SHP77 treated with DMSO at 0.1 percent for 48 hours (cell line): ENCODE data around the gene FOXN3.

Experiments used
- DNase-seq: peaks from one replicate; lab custom pipeline; 2025; lab: John Stamatoyannopoulos, UW

Gene FOXN3

GRCh38 chr14:89382901-89383845 is 33.9 kb downstream of the FOXN3 start:
- DNase-seq, result no peak

- DNase-seq, result no peak
These were observed 34.5 kb downstream of the FOXN3 start for GRCh38 chr14:89382487-89382886.

GRCh38 chr14:89379891-89380820 is 36.9 kb downstream of the FOXN3 start:
- DNase-seq, result no peak

- no peak for DNase-seq
These were observed 38.0 kb downstream of the FOXN3 start for GRCh38 chr14:89379006-89379405.

GRCh38 chr14:89378119-89378518 is 38.9 kb downstream of the FOXN3 start:
- DNase-seq, result no peak

GRCh38 chr14:89377544-89377943 is 39.5 kb downstream of the FOXN3 start:
- no peak for DNase-seq

GRCh38 chr14:89374908-89375307 is 42.1 kb downstream of the FOXN3 start:
- no peak for DNase-seq

GRCh38 chr14:89373185-89373584 is 43.8 kb downstream of the FOXN3 start:
- no peak for DNase-seq

GRCh38 chr14:89372512-89372883 is 44.5 kb downstream of the FOXN3 start:
- no peak for DNase-seq

GRCh38 chr14:89371585-89372511 is 45.2 kb downstream of the FOXN3 start:
- no peak for DNase-seq

- no peak for DNase-seq
These were observed 46.3 kb downstream of the FOXN3 start for GRCh38 chr14:89370781-89371180.

- DNase-seq, result no peak
These were observed 46.7 kb downstream of the FOXN3 start for GRCh38 chr14:89370381-89370780.

- DNase-seq, result no peak
These were observed 47.4 kb downstream of the FOXN3 start for GRCh38 chr14:89369656-89370055.

- DNase-seq, result no peak
These were observed 48.2 kb downstream of the FOXN3 start for GRCh38 chr14:89368490-89369477.

- DNase-seq, result no peak
These were observed 49.3 kb downstream of the FOXN3 start for GRCh38 chr14:89367779-89368120.

GRCh38 chr14:89366864-89367778 is 49.9 kb downstream of the FOXN3 start:
- no peak for DNase-seq

- no peak for DNase-seq
These were observed 51.8 kb downstream of the FOXN3 start for GRCh38 chr14:89365061-89365801.

- DNase-seq, result no peak
These were observed 52.7 kb downstream of the FOXN3 start for GRCh38 chr14:89364316-89364715.

GRCh38 chr14:89360277-89360676 is 56.8 kb downstream of the FOXN3 start:
- no peak for DNase-seq
